ENCODE measurements around the gene ACAP1.
A peak's percentile ranks its signal among the peaks of the same experiment; 100 is the strongest.

ACAP1 gene

GRCh38 chr17:7322520-7323194, 13.7 kb upstream of the ACAP1 start:
- H3K4me3 Mint-ChIP-seq = no peak overlapping the region
- H3K4me1 Mint-ChIP-seq = peaks cover 2% of the 10 kb centered on the region

GRCh38 chr17:7323731-7324437, 12.4 kb upstream of the ACAP1 start:
- Mint-ChIP-seq H3K4me1 (peaks cover 14% of the 10 kb centered on the region), H3K4me3 (no peak overlapping the region), H3K9me3 (no peaks in the 10 kb centered on the region), H3K36me3 (ENCODE audit: low read depth) (peaks cover 28% of the 10 kb centered on the region), H3K27ac (no peak overlapping the region), H3K27me3 (ENCODE audit: low read depth) (no peaks in the 10 kb centered on the region)
- peak; percentile 61 to 77 (median 75) for TF ChIP-seq CTCF (IDR thresholded peaks at IDR 0.05; ENCODE audit: unreplicated experiment in 3 of 3)

More at GRCh38 chr17:7322520-7323194, 13.7 kb upstream of the ACAP1 start:
- Mint-ChIP-seq H3K9me3 (no peaks in the 10 kb centered on the region), H3K27ac (no peak overlapping the region), H3K36me3 (ENCODE audit: low read depth) (peaks cover 34% of the 10 kb centered on the region), H3K27me3 (ENCODE audit: low read depth) (no peaks in the 10 kb centered on the region)
- TF ChIP-seq CTCF (IDR thresholded peaks at IDR 0.05; ENCODE audit: unreplicated experiment in 3 of 3) = no peak

GRCh38 chr17:7324438-7324779, 11.9 kb upstream of the ACAP1 start:
- no peak overlapping the region for H3K27ac Mint-ChIP-seq
- H3K27me3 Mint-ChIP-seq (ENCODE audit: low read depth) = no peaks in the 10 kb centered on the region
- H3K4me3 Mint-ChIP-seq = no peak overlapping the region
- H3K36me3 Mint-ChIP-seq (ENCODE audit: low read depth) = peaks cover 27% of the 10 kb centered on the region
- TF ChIP-seq CTCF (IDR thresholded peaks at IDR 0.05; ENCODE audit: unreplicated experiment in 3 of 3) = peak in 1 of 3 experiments; percentile 10
- H3K9me3 Mint-ChIP-seq = no peaks in the 10 kb centered on the region
- peaks cover 15% of the 10 kb centered on the region for H3K4me1 Mint-ChIP-seq

GRCh38 chr17:7325031-7325528, 11.2 kb upstream of the ACAP1 start:
- H3K9me3 Mint-ChIP-seq = no peaks in the 10 kb centered on the region
- no peak overlapping the region for H3K27ac Mint-ChIP-seq
- TF ChIP-seq CTCF (IDR thresholded peaks at IDR 0.05; ENCODE audit: unreplicated experiment in 3 of 3) = no peak
- H3K4me1 Mint-ChIP-seq = peaks cover 21% of the 10 kb centered on the region
- H3K36me3 Mint-ChIP-seq (ENCODE audit: low read depth) = peaks cover 27% of the 10 kb centered on the region
- H3K4me3 Mint-ChIP-seq = no peak overlapping the region
- no peaks in the 10 kb centered on the region for H3K27me3 Mint-ChIP-seq (ENCODE audit: low read depth)

GRCh38 chr17:7326186-7326585, 10.1 kb upstream of the ACAP1 start:
- peaks cover 22% of the 10 kb centered on the region for H3K4me1 Mint-ChIP-seq
- no peaks in the 10 kb centered on the region for H3K27me3 Mint-ChIP-seq (ENCODE audit: low read depth)
- no peak overlapping the region for H3K27ac Mint-ChIP-seq
- H3K4me3 Mint-ChIP-seq = peak overlapping the region; percentile 43 to 72 (median 59)
- peaks cover 23% of the 10 kb centered on the region for H3K36me3 Mint-ChIP-seq (ENCODE audit: low read depth)
- no peak for TF ChIP-seq CTCF (IDR thresholded peaks at IDR 0.05; ENCODE audit: unreplicated experiment in 3 of 3)
- H3K9me3 Mint-ChIP-seq = no peaks in the 10 kb centered on the region
